GM21619 (cell line): ENCODE data around the gene RNASE9.
"Not testable (repeated sequence)": the region's sequence is repeated elsewhere in the genome, so short reads cannot be mapped to it uniquely, and the experiment has no call there.

ENCODE experiments used
- ATAC-seq: cut with Tn5 transposase; IDR thresholded peaks from one replicate; pipeline ENCODE4 v1.9.1; 2021; ENCODE audit not compliant: unreplicated experiment

Gene RNASE9

GRCh38 chr14:20578325-20578724, 17.5 kb upstream of the RNASE9 start:
- no peak for ATAC-seq

- ATAC-seq = not testable (repeated sequence)
Observed at GRCh38 chr14:20572382-20572990, 11.6 kb upstream of the RNASE9 start.

- ATAC-seq = not testable (repeated sequence)
Observed at GRCh38 chr14:20570720-20571119, 9.9 kb upstream of the RNASE9 start.

- ATAC-seq = not testable (repeated sequence)
Observed at GRCh38 chr14:20569865-20570264, 9.0 kb upstream of the RNASE9 start.

GRCh38 chr14:20569066-20569465, 8.2 kb upstream of the RNASE9 start:
- no peak for ATAC-seq

- ATAC-seq = no peak
Observed at GRCh38 chr14:20568393-20568792, 7.5 kb upstream of the RNASE9 start.

- ATAC-seq = not testable (repeated sequence)
Observed at GRCh38 chr14:20567199-20567598, 6.4 kb upstream of the RNASE9 start.

GRCh38 chr14:20564501-20564997, 3.7 kb upstream of the RNASE9 start:
- ATAC-seq = no peak

- no peak for ATAC-seq
Observed at GRCh38 chr14:20563971-20564370, 3.1 kb upstream of the RNASE9 start.

GRCh38 chr14:20559461-20559904, 1.4 kb downstream of the RNASE9 start:
- ATAC-seq = no peak

- no peak for ATAC-seq
Observed at GRCh38 chr14:20557212-20557542, 3.7 kb downstream of the RNASE9 start.

GRCh38 chr14:20556500-20557211, 4.2 kb downstream of the RNASE9 start:
- ATAC-seq = no peak

- no peak for ATAC-seq
Observed at GRCh38 chr14:20555845-20556244, 5.0 kb downstream of the RNASE9 start.

- ATAC-seq = no peak
Observed at GRCh38 chr14:20553024-20553423, 7.8 kb downstream of the RNASE9 start.

GRCh38 chr14:20551606-20552005, 9.2 kb downstream of the RNASE9 start:
- no peak for ATAC-seq

GRCh38 chr14:20550926-20551325, 9.9 kb downstream of the RNASE9 start:
- ATAC-seq = no peak

- no peak for ATAC-seq
Observed at GRCh38 chr14:20548414-20549158, 12.3 kb downstream of the RNASE9 start.

GRCh38 chr14:20546877-20547276, 14.0 kb downstream of the RNASE9 start:
- ATAC-seq = no peak

GRCh38 chr14:20539906-20540305, 20.9 kb downstream of the RNASE9 start:
- no peak for ATAC-seq

GRCh38 chr14:20530771-20531571, 29.9 kb downstream of the RNASE9 start:
- no peak for ATAC-seq

- ATAC-seq = no peak
Observed at GRCh38 chr14:20529806-20530205, 31.0 kb downstream of the RNASE9 start.
